GM18505 (cell line): Measurements from ENCODE around the gene ZP2.

ENCODE experiments used
- ATAC-seq: cut with Tn5 transposase; IDR thresholded peaks from one replicate; pipeline ENCODE4 v1.9.1; 2021; ENCODE audit not compliant: unreplicated experiment
- POLR2A ChIP-seq: IDR thresholded peaks from 4 replicates; pipeline ENCODE4 v1.6.1; 2011; ENCODE audit warnings: borderline replicate concordance; ENCODE audit not compliant: insufficient read depth, insufficient read length; ENCODE audit errors: extremely low read depth

The ZP2 gene

GRCh38 chr16:21228361-21228872 lies 17.0 kb upstream of the ZP2 start:
- no peak for TF ChIP-seq POLR2A
- ATAC-seq, result no peak

- no peak for ATAC-seq
Observed at GRCh38 chr16:21227866-21228265, 16.5 kb upstream of the ZP2 start.

GRCh38 chr16:21226749-21227148 lies 15.4 kb upstream of the ZP2 start:
- no peak for TF ChIP-seq POLR2A
- ATAC-seq, result no peak

More at GRCh38 chr16:21227866-21228265, 16.5 kb upstream of the ZP2 start:
- no peak for TF ChIP-seq POLR2A

GRCh38 chr16:21224800-21225199 lies 13.4 kb upstream of the ZP2 start:
- TF ChIP-seq POLR2A, result no peak
- ATAC-seq, result no peak

GRCh38 chr16:21223787-21224186 lies 12.4 kb upstream of the ZP2 start:
- no peak for ATAC-seq
- TF ChIP-seq POLR2A, result no peak

- ATAC-seq, result no peak
- TF ChIP-seq POLR2A, result no peak
Observed at GRCh38 chr16:21222495-21223337, 11.3 kb upstream of the ZP2 start.

GRCh38 chr16:21219551-21219950 lies 8.2 kb upstream of the ZP2 start:
- no peak for ATAC-seq
- TF ChIP-seq POLR2A, result no peak

- no peak for TF ChIP-seq POLR2A
- no peak for ATAC-seq
Observed at GRCh38 chr16:21218153-21218552, 6.8 kb upstream of the ZP2 start.

GRCh38 chr16:21217121-21217520 lies 5.7 kb upstream of the ZP2 start:
- TF ChIP-seq POLR2A, result no peak
- ATAC-seq, result no peak

- no peak for ATAC-seq
- TF ChIP-seq POLR2A, result no peak
Observed at GRCh38 chr16:21214086-21214485, 2.7 kb upstream of the ZP2 start.

GRCh38 chr16:21208446-21209230 lies 2.7 kb downstream of the ZP2 start:
- no peak for ATAC-seq
- no peak for TF ChIP-seq POLR2A

GRCh38 chr16:21206550-21206949 lies 4.8 kb downstream of the ZP2 start:
- TF ChIP-seq POLR2A, result no peak
- ATAC-seq, result no peak

- TF ChIP-seq POLR2A, result no peak
Observed at GRCh38 chr16:21205303-21205702, 6.1 kb downstream of the ZP2 start.

GRCh38 chr16:21203155-21203797 lies 8.1 kb downstream of the ZP2 start:
- no peak for ATAC-seq
- no peak for TF ChIP-seq POLR2A

More at GRCh38 chr16:21205303-21205702, 6.1 kb downstream of the ZP2 start:
- ATAC-seq, result no peak

- TF ChIP-seq POLR2A, result no peak
- ATAC-seq, result no peak
Observed at GRCh38 chr16:21199607-21200218, 11.7 kb downstream of the ZP2 start.
